GM12864 (cell line): Measurements from ENCODE around the gene TCTN1.

ENCODE experiments used
- DNase-seq: peaks from one replicate; pipeline ENCODE4 v3.0.0-alpha.2; 2011; ENCODE audit warnings: low read depth
- H3K4me3 ChIP-seq: 2 replicates; pipeline ENCODE4 v1.5.1; 2011; ENCODE audit warnings: mild to moderate bottlenecking, low read depth, low read length, control low read depth
- CTCF ChIP-seq: IDR thresholded peaks from 2 replicates; pipeline ENCODE4 v1.5.1; 2011; ENCODE audit warnings: low read depth, mild to moderate bottlenecking, moderate library complexity, low read length, control low read depth, inconsistent platforms; ENCODE audit errors: missing control alignments

TCTN1 gene

GRCh38 chr12:110697236-110697635 lies 83.3 kb downstream of the TCTN1 start:
- H3K4me3 ChIP-seq = no peak overlapping the region
- DNase-seq = no peak
- TF ChIP-seq CTCF = no peak

- peak; percentile 91 for TF ChIP-seq CTCF
- H3K4me3 ChIP-seq = no peak overlapping the region
- peak; percentile 89 for DNase-seq
These were observed 84.4 kb downstream of the TCTN1 start for GRCh38 chr12:110698171-110698902.
